Measurements from ENCODE around the gene TRIM65. TPM values are rescaled to one million over a fixed set of nuclear protein-coding genes. Genes with fewer than 3 reads are reported as not detected.

Gene TRIM65
- total RNA-seq, 1 donor from 2014 or later: 10.2 TPM

GRCh38 chr17:75898791-75899190, 2.0 kb upstream of the TRIM65 start:
- intact Hi-C loops (cut with micrococcal nuclease): no loop called here
- Histone ChIP-seq H3K9me3 (replicated peaks) (no peaks in the 10 kb centered on the region), H3K36me3 (peaks cover 50% of the 10 kb centered on the region), H3K27me3 (ENCODE audit: low read depth) (no peaks in the 10 kb centered on the region), H3K27ac (replicated peaks) (no peak overlapping the region), H3K4me3 (no peak overlapping the region), H3K4me1 (peaks cover 45% of the 10 kb centered on the region)
- no peak for DNase-seq
- TF ChIP-seq CTCF (IDR thresholded peaks at IDR 0.05; ENCODE audit: borderline replicate concordance): no peak

GRCh38 chr17:75898065-75898464, 1.3 kb upstream of the TRIM65 start:
- intact Hi-C loops (cut with micrococcal nuclease): no loop called here
- Histone ChIP-seq H3K9me3 (replicated peaks) (no peaks in the 10 kb centered on the region), H3K27ac (replicated peaks) (no peak overlapping the region)

GRCh38 chr17:75897160-75898019, 639 bp upstream of the TRIM65 start:
- peak overlapping the region; percentile 75 for H3K4me3 ChIP-seq
- DNase-seq: no peak
- peaks cover 36% of the 10 kb centered on the region for H3K4me1 ChIP-seq
- H3K27ac ChIP-seq (replicated peaks): peak overlapping the region; percentile 99
- intact Hi-C loops (cut with micrococcal nuclease): no loop called here
- no peaks in the 10 kb centered on the region for H3K9me3 ChIP-seq (replicated peaks)
- H3K27me3 ChIP-seq (ENCODE audit: low read depth): no peaks in the 10 kb centered on the region
- H3K36me3 ChIP-seq: peaks cover 44% of the 10 kb centered on the region
- no peak for TF ChIP-seq CTCF (IDR thresholded peaks at IDR 0.05; ENCODE audit: borderline replicate concordance)

More at GRCh38 chr17:75898065-75898464, 1.3 kb upstream of the TRIM65 start:
- Histone ChIP-seq H3K4me3 (no peak overlapping the region), H3K27me3 (ENCODE audit: low read depth) (no peaks in the 10 kb centered on the region), H3K4me1 (peaks cover 40% of the 10 kb centered on the region), H3K36me3 (peaks cover 49% of the 10 kb centered on the region)
- no peak for DNase-seq
- TF ChIP-seq CTCF (IDR thresholded peaks at IDR 0.05; ENCODE audit: borderline replicate concordance): no peak

- DNase-seq: no peak
- H3K36me3 ChIP-seq: peaks cover 43% of the 10 kb centered on the region
- H3K27me3 ChIP-seq (ENCODE audit: low read depth): no peaks in the 10 kb centered on the region
- no peaks in the 10 kb centered on the region for H3K9me3 ChIP-seq (replicated peaks)
- H3K4me3 ChIP-seq: peak overlapping the region; percentile 75
- TF ChIP-seq CTCF (IDR thresholded peaks at IDR 0.05; ENCODE audit: borderline replicate concordance): no peak
- intact Hi-C loops (cut with micrococcal nuclease): no loop called here
- H3K4me1 ChIP-seq: peaks cover 44% of the 10 kb centered on the region
- peak overlapping the region; percentile 99 for H3K27ac ChIP-seq (replicated peaks)
Observed at GRCh38 chr17:75895370-75896155, 1.2 kb downstream of the TRIM65 start.

- intact Hi-C loops (cut with micrococcal nuclease): no loop called here
- Histone ChIP-seq H3K9me3 (replicated peaks) (no peaks in the 10 kb centered on the region), H3K4me3 (no peak overlapping the region), H3K36me3 (peaks cover 42% of the 10 kb centered on the region), H3K27ac (replicated peaks) (no peak overlapping the region), H3K4me1 (peaks cover 44% of the 10 kb centered on the region), H3K27me3 (ENCODE audit: low read depth) (no peaks in the 10 kb centered on the region)
- TF ChIP-seq CTCF (IDR thresholded peaks at IDR 0.05; ENCODE audit: borderline replicate concordance): no peak
- DNase-seq: no peak
Observed at GRCh38 chr17:75894049-75894733, 2.6 kb downstream of the TRIM65 start.

All from left ventricle myocardium inferior (tissue), 1 donor.